Measurements from ENCODE around the gene MARCHF2. TPM values are rescaled to one million over a fixed set of nuclear protein-coding genes. Genes with fewer than 3 reads are reported as not detected.
A peak's percentile ranks its signal among the peaks of the same experiment; 100 is the strongest.

Gene MARCHF2
- total RNA-seq, 1 experiment from 2014 or later: 10.1 TPM

- Histone ChIP-seq H3K27ac (ENCODE audit: low read length) (no peak overlapping the region), H3K4me1 (ENCODE audit: low read length) (peaks cover 19% of the 10 kb centered on the region), H3K79me2 (ENCODE audit: low read length) (peaks cover 62% of the 10 kb centered on the region), H3K9me3 (ENCODE audit: low read length) (no peaks in the 10 kb centered on the region), H3K9me2 (replicated peaks; ENCODE audit: insufficient read depth, low read length) (no peaks in the 10 kb centered on the region), H3K4me3 (ENCODE audit: low read length) (peak overlapping the region; percentile 59; the same call in 1 of the 2 replicates), H4K20me1 (ENCODE audit: insufficient read depth, low read depth, low read length) (peaks cover 38% of the 10 kb centered on the region), H3K36me3 (ENCODE audit: insufficient read depth, low read length) (no peaks in the 10 kb centered on the region; the same call in 1 of the 2 replicates), H3K4me2 (ENCODE audit: low read depth, low read length, poor library complexity, severe bottlenecking) (peak overlapping the region; percentile 87), H3K27me3 (ENCODE audit: low read length) (no peaks in the 10 kb centered on the region), H3K9ac (ENCODE audit: low read length) (peak overlapping the region; percentile 15; the same call in 1 of the 2 replicates), H2AFZ (ENCODE audit: low read length) (no peak overlapping the region)
- no peak for DNase-seq
Observed at GRCh38 chr19:8391198-8392016, 21.7 kb upstream of the MARCHF2 start.

- Histone ChIP-seq H2AFZ (ENCODE audit: low read length) (no peak overlapping the region), H3K27me3 (ENCODE audit: low read length) (no peaks in the 10 kb centered on the region), H3K4me1 (ENCODE audit: low read length) (peaks cover 19% of the 10 kb centered on the region), H3K79me2 (ENCODE audit: low read length) (peaks cover 67% of the 10 kb centered on the region), H3K27ac (ENCODE audit: low read length) (no peak overlapping the region), H3K9me2 (replicated peaks; ENCODE audit: insufficient read depth, low read length) (no peaks in the 10 kb centered on the region), H3K4me3 (ENCODE audit: low read length) (no peak overlapping the region), H3K9me3 (ENCODE audit: low read length) (no peaks in the 10 kb centered on the region), H3K4me2 (ENCODE audit: low read depth, low read length, poor library complexity, severe bottlenecking) (no peak overlapping the region), H3K36me3 (ENCODE audit: insufficient read depth, low read length) (no peaks in the 10 kb centered on the region; the same call in 1 of the 2 replicates), H3K9ac (ENCODE audit: low read length) (no peak overlapping the region), H4K20me1 (ENCODE audit: insufficient read depth, low read depth, low read length) (peaks cover 43% of the 10 kb centered on the region)
- DNase-seq: no peak
Observed at GRCh38 chr19:8392017-8392591, 21.0 kb upstream of the MARCHF2 start.

- H3K79me2 ChIP-seq (ENCODE audit: low read length): peaks cover 79% of the 10 kb centered on the region
- no peaks in the 10 kb centered on the region for H3K36me3 ChIP-seq (ENCODE audit: insufficient read depth, low read length)
- DNase-seq: no peak
Observed at GRCh38 chr19:8393192-8393870, 19.8 kb upstream of the MARCHF2 start.

GRCh38 chr19:8393871-8394250 lies 19.2 kb upstream of the MARCHF2 start:
- no peak overlapping the region for H2AFZ ChIP-seq (ENCODE audit: low read length)
- H3K36me3 ChIP-seq (ENCODE audit: insufficient read depth, low read length): no peaks in the 10 kb centered on the region
- no peak overlapping the region for H3K27ac ChIP-seq (ENCODE audit: low read length)
- H3K27me3 ChIP-seq (ENCODE audit: low read length): no peaks in the 10 kb centered on the region
- peaks cover 54% of the 10 kb centered on the region for H4K20me1 ChIP-seq (ENCODE audit: insufficient read depth, low read depth, low read length)
- DNase-seq: no peak
- no peaks in the 10 kb centered on the region for H3K9me3 ChIP-seq (ENCODE audit: low read length)
- H3K9ac ChIP-seq (ENCODE audit: low read length): no peak overlapping the region
- peaks cover 16% of the 10 kb centered on the region for H3K4me1 ChIP-seq (ENCODE audit: low read length)
- no peak overlapping the region for H3K4me2 ChIP-seq (ENCODE audit: low read depth, low read length, poor library complexity, severe bottlenecking)
- peaks cover 79% of the 10 kb centered on the region for H3K79me2 ChIP-seq (ENCODE audit: low read length)
- H3K4me3 ChIP-seq (ENCODE audit: low read length): no peak overlapping the region
- H3K9me2 ChIP-seq (replicated peaks; ENCODE audit: insufficient read depth, low read length): no peaks in the 10 kb centered on the region

More at GRCh38 chr19:8393192-8393870, 19.8 kb upstream of the MARCHF2 start:
- Histone ChIP-seq H3K27ac (ENCODE audit: low read length) (no peak overlapping the region), H3K4me3 (ENCODE audit: low read length) (no peak overlapping the region), H2AFZ (ENCODE audit: low read length) (no peak overlapping the region), H3K9me2 (replicated peaks; ENCODE audit: insufficient read depth, low read length) (no peaks in the 10 kb centered on the region), H4K20me1 (ENCODE audit: insufficient read depth, low read depth, low read length) (peaks cover 51% of the 10 kb centered on the region), H3K4me1 (ENCODE audit: low read length) (peaks cover 19% of the 10 kb centered on the region), H3K9me3 (ENCODE audit: low read length) (no peaks in the 10 kb centered on the region), H3K27me3 (ENCODE audit: low read length) (no peaks in the 10 kb centered on the region), H3K9ac (ENCODE audit: low read length) (no peak overlapping the region), H3K4me2 (ENCODE audit: low read depth, low read length, poor library complexity, severe bottlenecking) (no peak overlapping the region)

GRCh38 chr19:8395621-8396082 lies 17.5 kb upstream of the MARCHF2 start:
- no peak overlapping the region for H2AFZ ChIP-seq (ENCODE audit: low read length)
- H4K20me1 ChIP-seq (ENCODE audit: insufficient read depth, low read depth, low read length): peaks cover 54% of the 10 kb centered on the region
- no peaks in the 10 kb centered on the region for H3K9me3 ChIP-seq (ENCODE audit: low read length)
- no peaks in the 10 kb centered on the region for H3K36me3 ChIP-seq (ENCODE audit: insufficient read depth, low read length)
- H3K4me3 ChIP-seq (ENCODE audit: low read length): no peak overlapping the region
- H3K79me2 ChIP-seq (ENCODE audit: low read length): peaks cover 75% of the 10 kb centered on the region
- no peaks in the 10 kb centered on the region for H3K27me3 ChIP-seq (ENCODE audit: low read length)
- H3K9ac ChIP-seq (ENCODE audit: low read length): no peak overlapping the region
- no peak overlapping the region for H3K27ac ChIP-seq (ENCODE audit: low read length)
- H3K9me2 ChIP-seq (replicated peaks; ENCODE audit: insufficient read depth, low read length): no peaks in the 10 kb centered on the region
- peaks cover 12% of the 10 kb centered on the region for H3K4me1 ChIP-seq (ENCODE audit: low read length)
- H3K4me2 ChIP-seq (ENCODE audit: low read depth, low read length, poor library complexity, severe bottlenecking): no peak overlapping the region
- peak; percentile 22 for DNase-seq

GRCh38 chr19:8396185-8396562 lies 16.9 kb upstream of the MARCHF2 start:
- Histone ChIP-seq H4K20me1 (ENCODE audit: insufficient read depth, low read depth, low read length) (peaks cover 50% of the 10 kb centered on the region), H3K9me2 (replicated peaks; ENCODE audit: insufficient read depth, low read length) (no peaks in the 10 kb centered on the region), H3K9ac (ENCODE audit: low read length) (no peak overlapping the region), H3K9me3 (ENCODE audit: low read length) (no peaks in the 10 kb centered on the region), H3K4me1 (ENCODE audit: low read length) (peaks cover 8% of the 10 kb centered on the region), H3K4me3 (ENCODE audit: low read length) (no peak overlapping the region), H3K79me2 (ENCODE audit: low read length) (peaks cover 70% of the 10 kb centered on the region), H3K36me3 (ENCODE audit: insufficient read depth, low read length) (no peaks in the 10 kb centered on the region), H3K4me2 (ENCODE audit: low read depth, low read length, poor library complexity, severe bottlenecking) (no peak overlapping the region), H3K27ac (ENCODE audit: low read length) (no peak overlapping the region), H3K27me3 (ENCODE audit: low read length) (no peaks in the 10 kb centered on the region), H2AFZ (ENCODE audit: low read length) (no peak overlapping the region)
- no peak for DNase-seq

- Histone ChIP-seq H3K9ac (ENCODE audit: low read length) (no peak overlapping the region), H3K27me3 (ENCODE audit: low read length) (no peaks in the 10 kb centered on the region), H3K9me2 (replicated peaks; ENCODE audit: insufficient read depth, low read length) (no peaks in the 10 kb centered on the region), H3K4me2 (ENCODE audit: low read depth, low read length, poor library complexity, severe bottlenecking) (no peak overlapping the region), H3K79me2 (ENCODE audit: low read length) (peaks cover 65% of the 10 kb centered on the region), H3K9me3 (ENCODE audit: low read length) (no peaks in the 10 kb centered on the region), H3K4me3 (ENCODE audit: low read length) (no peak overlapping the region), H4K20me1 (ENCODE audit: insufficient read depth, low read depth, low read length) (peaks cover 45% of the 10 kb centered on the region), H3K4me1 (ENCODE audit: low read length) (peaks cover 3% of the 10 kb centered on the region; the same call in 1 of the 2 replicates), H2AFZ (ENCODE audit: low read length) (no peak overlapping the region), H3K36me3 (ENCODE audit: insufficient read depth, low read length) (no peaks in the 10 kb centered on the region), H3K27ac (ENCODE audit: low read length) (no peak overlapping the region)
- peak; percentile 83 for DNase-seq
Observed at GRCh38 chr19:8396563-8397203, 16.4 kb upstream of the MARCHF2 start.
